Measurements from ENCODE around the gene KCNAB2. TPM values are rescaled to one million over a fixed set of nuclear protein-coding genes. Genes with fewer than 3 reads are reported as not detected.

The KCNAB2 gene
- total RNA-seq, 2 donors from 2014 or later = 203 to 207 TPM

GRCh38 chr1:6097824-6098223, 52.1 kb downstream of the KCNAB2 start:
- Mint-ChIP-seq H3K4me3 (no peak overlapping the region), H3K4me1 (peaks cover 5% of the 10 kb centered on the region), H3K36me3 (ENCODE audit: low read depth) (peaks cover 4% of the 10 kb centered on the region), H3K27ac (no peak overlapping the region), H3K27me3 (no peaks in the 10 kb centered on the region)
- ATAC-seq = no peak
- no peak for DNase-seq
- no peaks in the 10 kb centered on the region for H3K9me3 ChIP-seq (ENCODE audit: control insufficient read depth, low read length, poor library complexity, severe bottlenecking)

DNA sequence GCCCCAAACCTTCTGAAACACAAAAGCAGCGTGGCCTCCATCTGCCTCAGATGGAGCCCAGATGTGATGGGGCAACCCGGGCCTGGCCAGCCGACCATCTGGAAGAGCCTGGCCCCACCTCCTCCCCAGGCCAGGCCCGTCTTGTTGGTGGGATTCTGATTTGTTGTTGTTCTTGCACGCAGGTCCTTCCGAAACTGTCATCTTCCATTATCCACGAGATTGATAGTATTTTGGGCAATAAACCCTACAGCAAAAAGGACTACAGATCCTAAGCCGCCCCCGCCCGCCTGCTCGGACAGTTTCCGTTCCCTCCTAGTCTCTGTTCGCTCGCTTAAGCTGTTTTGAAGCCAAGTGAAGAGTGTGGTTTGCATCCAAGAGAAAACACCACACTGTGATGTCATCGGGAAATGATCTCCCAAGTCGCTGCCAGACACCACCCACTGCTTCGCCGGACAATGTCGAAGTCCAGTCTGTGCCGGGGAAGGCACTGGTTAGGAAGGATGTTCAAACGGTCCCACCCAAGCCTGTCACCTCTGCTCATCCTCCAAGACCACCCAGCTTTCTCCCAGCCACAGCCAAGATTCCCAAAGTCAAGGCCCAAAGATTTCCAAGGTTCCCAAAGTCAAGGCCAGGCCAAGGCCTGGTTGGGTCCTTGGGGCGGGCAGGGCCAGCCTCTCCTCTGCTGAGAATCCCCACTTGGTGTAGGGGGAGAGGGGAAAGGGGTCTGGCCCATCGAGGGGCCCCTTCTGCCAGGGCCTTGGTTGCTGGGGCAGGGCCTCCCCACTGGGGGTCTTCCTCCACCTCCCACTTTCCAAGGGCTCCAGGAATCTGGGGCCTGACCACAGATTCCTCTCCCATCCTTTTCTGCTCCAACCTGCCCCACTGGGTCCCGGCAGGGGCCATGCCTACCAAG, 52.9 kb downstream of the KCNAB2 start:
- peaks cover 5% of the 10 kb centered on the region for H3K4me1 Mint-ChIP-seq
- H3K36me3 Mint-ChIP-seq (ENCODE audit: low read depth) = peaks cover 4% of the 10 kb centered on the region
- DNase-seq (no peak), ATAC-seq (no peak)
- no peaks in the 10 kb centered on the region for H3K9me3 ChIP-seq (ENCODE audit: control insufficient read depth, low read length, poor library complexity, severe bottlenecking)
- no peaks in the 10 kb centered on the region for H3K27me3 Mint-ChIP-seq
- H3K4me3 Mint-ChIP-seq = peak overlapping the region; percentile 28
- peak overlapping the region; percentile 24 for H3K27ac Mint-ChIP-seq

- DNase-seq (no peak), ATAC-seq (no peak)
- no peaks in the 10 kb centered on the region for H3K36me3 Mint-ChIP-seq (ENCODE audit: low read depth)
- H3K4me1 Mint-ChIP-seq = peaks cover 5% of the 10 kb centered on the region
- H3K27me3 Mint-ChIP-seq = no peaks in the 10 kb centered on the region
- no peak overlapping the region for H3K27ac Mint-ChIP-seq
- no peak overlapping the region for H3K4me3 Mint-ChIP-seq
- no peaks in the 10 kb centered on the region for H3K9me3 ChIP-seq (ENCODE audit: control insufficient read depth, low read length, poor library complexity, severe bottlenecking)
Observed at GRCh38 chr1:6099297-6099696, 53.6 kb downstream of the KCNAB2 start.

DNA sequence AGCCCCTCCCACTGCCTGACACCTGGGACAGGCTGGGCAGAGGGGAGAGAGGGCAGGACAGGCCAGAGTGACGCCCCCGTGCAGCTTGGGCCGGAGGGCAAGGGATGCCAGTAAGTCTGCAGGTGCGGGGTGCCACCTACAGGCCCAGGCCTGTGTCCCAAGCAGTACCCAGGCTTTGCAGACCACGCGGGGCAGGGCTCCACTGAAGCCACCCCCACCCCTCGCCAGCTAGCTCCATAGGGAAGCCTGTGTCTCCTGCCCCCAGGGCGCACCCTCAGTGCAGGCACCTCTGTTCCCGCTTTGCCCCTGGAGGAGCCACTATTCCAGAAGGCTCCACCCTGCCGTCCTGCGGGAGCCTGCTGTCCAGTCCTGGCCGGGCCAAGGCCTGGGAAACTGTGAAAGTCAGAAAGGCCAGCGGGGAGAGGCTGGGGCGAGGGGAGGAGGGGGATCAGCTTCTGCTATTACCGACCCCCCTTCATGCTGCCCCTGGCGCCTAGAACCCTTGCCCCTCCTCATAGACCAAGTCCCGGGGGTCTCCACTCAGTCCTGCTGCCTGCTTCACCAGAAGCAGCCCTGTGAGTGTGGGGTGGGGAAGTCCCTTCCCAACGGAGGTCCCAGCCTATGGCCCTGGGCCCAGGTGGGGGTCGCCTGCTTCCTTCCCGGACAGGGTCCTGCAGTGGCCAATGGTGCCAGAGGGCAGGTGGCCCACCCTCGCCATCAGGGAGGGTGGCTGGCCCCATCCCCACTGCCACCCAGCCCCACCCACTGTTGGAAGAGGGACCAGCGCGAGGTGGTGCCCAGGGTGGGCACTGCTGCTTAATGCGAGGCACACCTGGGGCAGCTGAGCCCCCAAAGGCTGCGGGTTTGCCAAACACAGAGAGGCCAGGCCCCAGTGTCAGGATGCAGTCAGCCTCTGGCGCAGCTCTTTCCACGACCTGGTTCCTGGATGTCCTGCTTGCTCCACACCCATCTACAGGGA, 54.4 kb downstream of the KCNAB2 start:
- Mint-ChIP-seq H3K36me3 (ENCODE audit: low read depth) (no peaks in the 10 kb centered on the region), H3K4me3 (no peak overlapping the region), H3K27me3 (no peaks in the 10 kb centered on the region), H3K27ac (no peak overlapping the region), H3K4me1 (peaks cover 5% of the 10 kb centered on the region)
- no peaks in the 10 kb centered on the region for H3K9me3 ChIP-seq (ENCODE audit: control insufficient read depth, low read length, poor library complexity, severe bottlenecking)
- peak; percentile 22 for ATAC-seq
- DNase-seq = no peak

- no peaks in the 10 kb centered on the region for H3K27me3 Mint-ChIP-seq
- H3K9me3 ChIP-seq (ENCODE audit: control insufficient read depth, low read length, poor library complexity, severe bottlenecking) = no peaks in the 10 kb centered on the region
- H3K27ac Mint-ChIP-seq = no peak overlapping the region
- DNase-seq (no peak), ATAC-seq (peak; percentile 27)
- no peaks in the 10 kb centered on the region for H3K36me3 Mint-ChIP-seq (ENCODE audit: low read depth)
- H3K4me1 Mint-ChIP-seq = peaks cover 5% of the 10 kb centered on the region
- H3K4me3 Mint-ChIP-seq = no peak overlapping the region
Observed at GRCh38 chr1:6100861-6101783, 55.4 kb downstream of the KCNAB2 start.

GRCh38 chr1:6101826-6102531, 56.3 kb downstream of the KCNAB2 start:
- no peak overlapping the region for H3K27ac Mint-ChIP-seq
- H3K4me3 Mint-ChIP-seq = no peak overlapping the region
- no peaks in the 10 kb centered on the region for H3K36me3 Mint-ChIP-seq (ENCODE audit: low read depth)
- H3K9me3 ChIP-seq (ENCODE audit: control insufficient read depth, low read length, poor library complexity, severe bottlenecking) = no peaks in the 10 kb centered on the region
- peaks cover 5% of the 10 kb centered on the region for H3K4me1 Mint-ChIP-seq
- ATAC-seq = no peak
- H3K27me3 Mint-ChIP-seq = no peaks in the 10 kb centered on the region
- no peak for DNase-seq

DNA sequence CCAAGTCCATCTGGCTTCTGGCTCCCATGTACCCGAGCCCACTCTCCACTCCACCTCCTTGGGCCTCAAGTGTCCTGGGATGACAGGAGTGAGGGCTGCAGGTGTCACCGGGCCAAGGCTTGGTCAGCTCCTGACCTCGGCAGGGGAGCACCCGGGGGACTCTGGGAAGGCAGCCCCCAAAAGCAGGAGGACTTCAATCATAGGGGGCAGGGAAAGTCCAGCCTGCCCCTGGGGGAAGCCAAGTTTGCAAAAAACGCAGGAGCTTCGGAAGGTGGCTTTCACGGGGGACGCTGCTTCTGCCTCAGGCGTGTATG, 56.8 kb downstream of the KCNAB2 start:
- no peaks in the 10 kb centered on the region for H3K9me3 ChIP-seq (ENCODE audit: control insufficient read depth, low read length, poor library complexity, severe bottlenecking)
- no peak overlapping the region for H3K4me3 Mint-ChIP-seq
- no peak overlapping the region for H3K27ac Mint-ChIP-seq
- ATAC-seq (no peak), DNase-seq (no peak)
- H3K27me3 Mint-ChIP-seq = no peaks in the 10 kb centered on the region
- no peaks in the 10 kb centered on the region for H3K36me3 Mint-ChIP-seq (ENCODE audit: low read depth)
- peaks cover 5% of the 10 kb centered on the region for H3K4me1 Mint-ChIP-seq

GRCh38 chr1:6103111-6103853, 57.6 kb downstream of the KCNAB2 start:
- ATAC-seq (no peak), DNase-seq (no peak)
- Mint-ChIP-seq H3K36me3 (ENCODE audit: low read depth) (no peaks in the 10 kb centered on the region), H3K4me1 (peaks cover 3% of the 10 kb centered on the region), H3K27ac (no peak overlapping the region), H3K27me3 (no peaks in the 10 kb centered on the region), H3K4me3 (no peak overlapping the region)
- no peaks in the 10 kb centered on the region for H3K9me3 ChIP-seq (ENCODE audit: control insufficient read depth, low read length, poor library complexity, severe bottlenecking)

- no peaks in the 10 kb centered on the region for H3K9me3 ChIP-seq (ENCODE audit: control insufficient read depth, low read length, poor library complexity, severe bottlenecking)
- Mint-ChIP-seq H3K27ac (no peak overlapping the region), H3K27me3 (peaks cover 7% of the 10 kb centered on the region), H3K36me3 (ENCODE audit: low read depth) (no peaks in the 10 kb centered on the region), H3K4me1 (no peaks in the 10 kb centered on the region), H3K4me3 (no peak overlapping the region)
- DNase-seq (no peak), ATAC-seq (no peak)
Observed at GRCh38 chr1:6103854-6104530, 58.3 kb downstream of the KCNAB2 start.

DNA sequence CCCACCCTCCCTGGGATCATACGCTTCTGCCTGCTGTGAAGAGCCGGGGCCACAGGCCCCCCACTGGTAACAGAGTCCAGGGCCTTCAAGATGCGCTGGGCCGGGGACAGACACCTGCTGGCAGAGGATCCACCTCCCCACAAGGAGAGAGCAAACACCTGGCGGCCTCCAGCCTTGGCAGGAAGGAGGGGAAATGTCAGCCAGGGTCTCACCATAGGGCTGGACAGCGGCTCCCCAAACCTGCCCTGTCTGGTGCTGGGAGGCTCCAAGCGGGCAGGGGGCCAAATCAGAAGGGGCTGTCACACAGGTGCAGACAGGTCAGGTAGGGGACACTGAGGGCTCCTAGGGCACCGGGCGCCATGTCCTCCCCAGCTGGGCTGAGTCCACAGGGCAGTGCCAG, 58.9 kb downstream of the KCNAB2 start:
- Mint-ChIP-seq H3K4me1 (no peaks in the 10 kb centered on the region), H3K4me3 (no peak overlapping the region), H3K27ac (no peak overlapping the region), H3K27me3 (peaks cover 8% of the 10 kb centered on the region), H3K36me3 (ENCODE audit: low read depth) (no peaks in the 10 kb centered on the region)
- DNase-seq (no peak), ATAC-seq (no peak)
- no peaks in the 10 kb centered on the region for H3K9me3 ChIP-seq (ENCODE audit: control insufficient read depth, low read length, poor library complexity, severe bottlenecking)

DNA sequence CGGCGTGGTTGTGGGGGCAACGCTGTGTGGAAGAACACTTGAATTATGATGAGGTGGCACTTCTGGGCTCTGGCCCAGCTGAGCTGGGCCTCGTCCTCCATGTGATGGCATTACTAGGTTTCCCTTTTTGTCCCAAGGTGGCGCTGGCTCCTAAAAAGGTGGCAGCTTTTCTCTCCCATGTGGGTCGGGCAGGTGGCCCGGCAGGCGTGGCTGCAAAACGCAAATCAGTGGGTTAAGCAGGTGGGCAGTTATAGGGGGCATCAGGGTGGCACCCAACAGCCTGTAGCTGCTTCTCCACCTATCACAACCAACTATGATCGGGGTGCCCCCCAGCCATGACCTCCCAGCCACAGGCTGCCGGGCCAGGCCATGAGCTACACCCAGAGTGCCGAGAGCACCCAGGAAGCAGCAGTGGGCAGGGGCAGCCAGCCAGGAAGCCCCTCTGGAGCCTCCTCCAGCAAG, 59.6 kb downstream of the KCNAB2 start:
- Mint-ChIP-seq H3K4me1 (no peaks in the 10 kb centered on the region), H3K4me3 (no peak overlapping the region), H3K36me3 (ENCODE audit: low read depth) (no peaks in the 10 kb centered on the region), H3K27ac (no peak overlapping the region), H3K27me3 (peaks cover 8% of the 10 kb centered on the region)
- no peaks in the 10 kb centered on the region for H3K9me3 ChIP-seq (ENCODE audit: control insufficient read depth, low read length, poor library complexity, severe bottlenecking)
- ATAC-seq (no peak), DNase-seq (no peak)
